Daoy (cell line): ENCODE measurements around the gene KIF12. TPM values are rescaled to one million over a fixed set of nuclear protein-coding genes. Genes with fewer than 3 reads are reported as not detected.

Experiments
- DNase-seq: peaks from one replicate; pipeline ENCODE4 v3.0.0-alpha.2; 2015; ENCODE audit warnings: low read depth
- total RNA-seq: library from RNA; depleted of rRNA; stranded (reverse); fragments of >200 nt; shearing (Covaris generic); gene quantifications from 2 replicates; pipeline ENCODE4 v1.2.3, GENCODE V29; 2014

The KIF12 gene
- total RNA-seq, 1 experiment from 2014 or later = not detected

- DNase-seq = no peak
These were observed 8.4 kb upstream of the KIF12 start for GRCh38 chr9:114107286-114108001.

- DNase-seq = no peak
These were observed 6.1 kb upstream of the KIF12 start for GRCh38 chr9:114105236-114105635.

- no peak for DNase-seq
These were observed 3.4 kb upstream of the KIF12 start for GRCh38 chr9:114102484-114102883.

GRCh38 chr9:114100536-114100935 is 1.4 kb upstream of the KIF12 start:
- DNase-seq = no peak

GRCh38 chr9:114099669-114100270 is 678 bp upstream of the KIF12 start:
- DNase-seq = no peak

GRCh38 chr9:114098021-114098935 is 814 bp downstream of the KIF12 start:
- peak; percentile 82 for DNase-seq

- DNase-seq = peak; percentile 66
These were observed 1.5 kb downstream of the KIF12 start for GRCh38 chr9:114097613-114098020.

GRCh38 chr9:114096866-114097612 is 2.1 kb downstream of the KIF12 start:
- DNase-seq = no peak

- no peak for DNase-seq
These were observed 3.0 kb downstream of the KIF12 start for GRCh38 chr9:114096041-114096511.

GRCh38 chr9:114094971-114095370 is 4.1 kb downstream of the KIF12 start:
- no peak for DNase-seq

GRCh38 chr9:114093761-114094505 is 5.2 kb downstream of the KIF12 start:
- DNase-seq = no peak

- no peak for DNase-seq
These were observed 6.0 kb downstream of the KIF12 start for GRCh38 chr9:114093031-114093471.

- no peak for DNase-seq
These were observed 6.8 kb downstream of the KIF12 start for GRCh38 chr9:114092336-114092735.

GRCh38 chr9:114091711-114092110 is 7.4 kb downstream of the KIF12 start:
- DNase-seq = no peak

- no peak for DNase-seq
These were observed 8.3 kb downstream of the KIF12 start for GRCh38 chr9:114090798-114091197.

- DNase-seq = no peak
These were observed 9.8 kb downstream of the KIF12 start for GRCh38 chr9:114089206-114089840.

GRCh38 chr9:114088571-114089170 is 10.4 kb downstream of the KIF12 start:
- no peak for DNase-seq

GRCh38 chr9:114087721-114088120 is 11.4 kb downstream of the KIF12 start:
- no peak for DNase-seq

GRCh38 chr9:114086607-114087006 is 12.5 kb downstream of the KIF12 start:
- no peak for DNase-seq

- no peak for DNase-seq
These were observed 13.1 kb downstream of the KIF12 start for GRCh38 chr9:114086009-114086408.
